ENCODE measurements around the gene SLC46A3. TPM values are rescaled to one million over a fixed set of nuclear protein-coding genes. Genes with fewer than 3 reads are reported as not detected.
"Not testable (repeated sequence)": the region's sequence is repeated elsewhere in the genome, so short reads cannot be mapped to it uniquely, and the experiment has no call there.

SLC46A3 gene
- polyA plus RNA-seq, 1 donor from 2014 or later, result 7.4 TPM

DNA sequence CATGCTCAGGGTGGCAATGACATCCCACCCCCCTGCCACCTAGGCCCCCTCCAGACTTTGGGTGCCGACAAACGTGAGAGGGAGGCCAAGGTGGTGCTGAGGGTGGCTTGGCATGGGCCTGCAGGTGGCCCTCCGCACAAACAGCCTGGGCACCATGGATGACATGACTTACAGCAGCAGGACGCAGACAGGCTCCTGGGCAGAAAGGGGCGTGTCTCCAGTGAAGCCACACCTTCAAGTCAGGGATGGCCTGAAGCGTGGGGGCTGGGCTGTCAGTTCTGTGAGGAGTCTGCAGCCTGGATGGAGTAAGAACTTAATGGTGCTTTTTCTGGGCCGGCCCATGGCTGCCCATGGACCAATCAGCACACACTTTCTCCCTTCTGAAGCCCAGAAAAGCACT, 34.5 kb downstream of the SLC46A3 start:
- no peak overlapping the region for H3K9ac ChIP-seq (ENCODE audit: low read length)
- H3K4me2 ChIP-seq (ENCODE audit: low read length), result no peak overlapping the region
- no peaks in the 10 kb centered on the region for H4K20me1 ChIP-seq (ENCODE audit: insufficient read depth)
- no peaks in the 10 kb centered on the region for H3K79me2 ChIP-seq (replicated peaks; ENCODE audit: insufficient read depth, low read length)
- no peaks in the 10 kb centered on the region for H3K9me3 ChIP-seq (ENCODE audit: low read length)
- H3K9me2 ChIP-seq (ENCODE audit: insufficient read depth, low read length), result no peaks in the 10 kb centered on the region
- no peaks in the 10 kb centered on the region for H3K27me3 ChIP-seq (ENCODE audit: insufficient read depth, low read depth, low read length)
- TF ChIP-seq MXI1 (conservative IDR thresholded peaks at IDR 0.05; ENCODE audit: poor library complexity, severe bottlenecking), result no peak
- TF ChIP-seq TAF1 (IDR thresholded peaks at IDR 0.05; ENCODE audit: low read depth), result no peak
- H3K36me3 ChIP-seq (ENCODE audit: insufficient read depth, low read length), result no peaks in the 10 kb centered on the region
- H3F3A ChIP-seq (ENCODE audit: insufficient read depth, low read length, poor library complexity, severe bottlenecking), result no peaks in the 10 kb centered on the region
- no peak overlapping the region for H3K27ac ChIP-seq (ENCODE audit: low read length)
- no peak overlapping the region for H3K4me3 ChIP-seq (ENCODE audit: low read length)
- H2AFZ ChIP-seq (ENCODE audit: low read depth, low read length), result no peak overlapping the region

GRCh38 chr13:28683169-28683568, 35.6 kb downstream of the SLC46A3 start:
- H3K9me2 ChIP-seq (ENCODE audit: insufficient read depth, low read length); H3K9ac ChIP-seq (ENCODE audit: low read length); H2AFZ ChIP-seq (ENCODE audit: low read depth, low read length); H3F3A ChIP-seq (ENCODE audit: insufficient read depth, low read length, poor library complexity, severe bottlenecking); H3K4me3 ChIP-seq (ENCODE audit: low read length); H3K4me2 ChIP-seq (ENCODE audit: low read length); H4K20me1 ChIP-seq (ENCODE audit: insufficient read depth); H3K79me2 ChIP-seq (replicated peaks; ENCODE audit: insufficient read depth, low read length); H3K9me3 ChIP-seq (ENCODE audit: low read length); H3K36me3 ChIP-seq (ENCODE audit: insufficient read depth, low read length); H3K27ac ChIP-seq (ENCODE audit: low read length); H3K27me3 ChIP-seq (ENCODE audit: insufficient read depth, low read depth, low read length): not testable (repeated sequence)

GRCh38 chr13:28680541-28680940, 38.2 kb downstream of the SLC46A3 start:
- H4K20me1 ChIP-seq (ENCODE audit: insufficient read depth), result no peaks in the 10 kb centered on the region
- H3F3A ChIP-seq (ENCODE audit: insufficient read depth, low read length, poor library complexity, severe bottlenecking), result no peaks in the 10 kb centered on the region
- no peaks in the 10 kb centered on the region for H3K9me3 ChIP-seq (ENCODE audit: low read length)
- no peak overlapping the region for H3K27ac ChIP-seq (ENCODE audit: low read length)
- H3K4me2 ChIP-seq (ENCODE audit: low read length), result no peak overlapping the region
- no peak overlapping the region for H3K4me3 ChIP-seq (ENCODE audit: low read length)
- no peaks in the 10 kb centered on the region for H3K9me2 ChIP-seq (ENCODE audit: insufficient read depth, low read length)
- H2AFZ ChIP-seq (ENCODE audit: low read depth, low read length), result no peak overlapping the region
- no peaks in the 10 kb centered on the region for H3K27me3 ChIP-seq (ENCODE audit: insufficient read depth, low read depth, low read length)
- no peaks in the 10 kb centered on the region for H3K79me2 ChIP-seq (replicated peaks; ENCODE audit: insufficient read depth, low read length)
- no peak overlapping the region for H3K9ac ChIP-seq (ENCODE audit: low read length)
- TF ChIP-seq TAF1 (IDR thresholded peaks at IDR 0.05; ENCODE audit: low read depth) (no peak), POLR2AphosphoS5 (IDR thresholded peaks at IDR 0.05) (no peak), SMC3 (conservative IDR thresholded peaks at IDR 0.05; ENCODE audit: poor library complexity) (no peak), EZH2 (IDR thresholded peaks at IDR 0.05; ENCODE audit: borderline replicate concordance, insufficient read depth, low read length, poor library complexity, severe bottlenecking) (no peak), RAD21 (conservative IDR thresholded peaks at IDR 0.05) (no peak), EP300 (conservative IDR thresholded peaks at IDR 0.05; ENCODE audit: poor library complexity, severe bottlenecking) (no peak), MXI1 (conservative IDR thresholded peaks at IDR 0.05; ENCODE audit: poor library complexity, severe bottlenecking) (no peak)
- TF ChIP-seq, protein P1, sequence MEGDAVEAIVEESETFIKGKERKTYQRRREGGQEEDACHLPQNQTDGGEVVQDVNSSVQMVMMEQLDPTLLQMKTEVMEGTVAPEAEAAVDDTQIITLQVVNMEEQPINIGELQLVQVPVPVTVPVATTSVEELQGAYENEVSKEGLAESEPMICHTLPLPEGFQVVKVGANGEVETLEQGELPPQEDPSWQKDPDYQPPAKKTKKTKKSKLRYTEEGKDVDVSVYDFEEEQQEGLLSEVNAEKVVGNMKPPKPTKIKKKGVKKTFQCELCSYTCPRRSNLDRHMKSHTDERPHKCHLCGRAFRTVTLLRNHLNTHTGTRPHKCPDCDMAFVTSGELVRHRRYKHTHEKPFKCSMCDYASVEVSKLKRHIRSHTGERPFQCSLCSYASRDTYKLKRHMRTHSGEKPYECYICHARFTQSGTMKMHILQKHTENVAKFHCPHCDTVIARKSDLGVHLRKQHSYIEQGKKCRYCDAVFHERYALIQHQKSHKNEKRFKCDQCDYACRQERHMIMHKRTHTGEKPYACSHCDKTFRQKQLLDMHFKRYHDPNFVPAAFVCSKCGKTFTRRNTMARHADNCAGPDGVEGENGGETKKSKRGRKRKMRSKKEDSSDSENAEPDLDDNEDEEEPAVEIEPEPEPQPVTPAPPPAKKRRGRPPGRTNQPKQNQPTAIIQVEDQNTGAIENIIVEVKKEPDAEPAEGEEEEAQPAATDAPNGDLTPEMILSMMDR (IDR thresholded peaks at IDR 0.05; ENCODE audit: poor library complexity, severe bottlenecking), result no peak
- TF ChIP-seq, protein P2, sequence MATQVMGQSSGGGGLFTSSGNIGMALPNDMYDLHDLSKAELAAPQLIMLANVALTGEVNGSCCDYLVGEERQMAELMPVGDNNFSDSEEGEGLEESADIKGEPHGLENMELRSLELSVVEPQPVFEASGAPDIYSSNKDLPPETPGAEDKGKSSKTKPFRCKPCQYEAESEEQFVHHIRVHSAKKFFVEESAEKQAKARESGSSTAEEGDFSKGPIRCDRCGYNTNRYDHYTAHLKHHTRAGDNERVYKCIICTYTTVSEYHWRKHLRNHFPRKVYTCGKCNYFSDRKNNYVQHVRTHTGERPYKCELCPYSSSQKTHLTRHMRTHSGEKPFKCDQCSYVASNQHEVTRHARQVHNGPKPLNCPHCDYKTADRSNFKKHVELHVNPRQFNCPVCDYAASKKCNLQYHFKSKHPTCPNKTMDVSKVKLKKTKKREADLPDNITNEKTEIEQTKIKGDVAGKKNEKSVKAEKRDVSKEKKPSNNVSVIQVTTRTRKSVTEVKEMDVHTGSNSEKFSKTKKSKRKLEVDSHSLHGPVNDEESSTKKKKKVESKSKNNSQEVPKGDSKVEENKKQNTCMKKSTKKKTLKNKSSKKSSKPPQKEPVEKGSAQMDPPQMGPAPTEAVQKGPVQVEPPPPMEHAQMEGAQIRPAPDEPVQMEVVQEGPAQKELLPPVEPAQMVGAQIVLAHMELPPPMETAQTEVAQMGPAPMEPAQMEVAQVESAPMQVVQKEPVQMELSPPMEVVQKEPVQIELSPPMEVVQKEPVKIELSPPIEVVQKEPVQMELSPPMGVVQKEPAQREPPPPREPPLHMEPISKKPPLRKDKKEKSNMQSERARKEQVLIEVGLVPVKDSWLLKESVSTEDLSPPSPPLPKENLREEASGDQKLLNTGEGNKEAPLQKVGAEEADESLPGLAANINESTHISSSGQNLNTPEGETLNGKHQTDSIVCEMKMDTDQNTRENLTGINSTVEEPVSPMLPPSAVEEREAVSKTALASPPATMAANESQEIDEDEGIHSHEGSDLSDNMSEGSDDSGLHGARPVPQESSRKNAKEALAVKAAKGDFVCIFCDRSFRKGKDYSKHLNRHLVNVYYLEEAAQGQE (IDR thresholded peaks at IDR 0.05; ENCODE audit: borderline replicate concordance), result no peak
- no peaks in the 10 kb centered on the region for H3K36me3 ChIP-seq (ENCODE audit: insufficient read depth, low read length)
